Endothelial cell of umbilical vein (primary cell): ENCODE measurements around the gene SELENON. TPM values are rescaled to one million over a fixed set of nuclear protein-coding genes. Genes with fewer than 3 reads are reported as not detected.

ENCODE experiments used
- BruUV-seq: library from RNA; stranded (reverse); fragments of 400-500 nt; replicated peaks from 2 replicates; lab custom pipeline; 2021; lab: Mats Ljungman, UMichigan
- CTCF ChIA-PET: fragments of 300-600, 350-600 bp; sonication (Branson Sonifier 250); formaldehyde crosslinking; loops from one replicate; lab custom pipeline; 2021; ENCODE audit warnings: antibody characterized with exemption, inconsistent platforms; lab: Charles Lee
- POLR2A ChIA-PET: fragments of 300-600, 350-600 bp; sonication (Branson Sonifier 250); formaldehyde crosslinking; loops from one replicate; lab custom pipeline; 2021; ENCODE audit warnings: antibody characterized with exemption, inconsistent platforms; lab: Charles Lee
- DNase-seq: peaks from one replicate; pipeline ENCODE4 v3.0.0-alpha.2; 2011; ENCODE audit warnings: low read depth, low spot score
- FAIRE-seq: peaks from 2 replicates; lab custom pipeline; 2011; peaks lifted over from hg19 to GRCh38; lab: Jason Lieb, UNC
- H2AFZ ChIP-seq: 2 replicates; pipeline ENCODE4 v1.6.0; 2012; ENCODE audit warnings: low read depth, low read length, control low read depth, inconsistent platforms
- H3K27ac ChIP-seq: 2 replicates; pipeline ENCODE4 v1.5.1; 2011; ENCODE audit warnings: low read depth, mild to moderate bottlenecking, control low read depth, low read length, moderate library complexity; ENCODE audit not compliant: insufficient read depth
- H3K27me3 ChIP-seq, 2 experiments: 2 replicates each; pipeline versions ENCODE4 v1.6.0 to v1.6.1; 2011; ENCODE audit warnings: low read length in 2 of 2, mixed read lengths in 1 of 2; ENCODE audit not compliant: control insufficient read depth in 2 of 2, insufficient read depth in 2 of 2
- H3K36me3 ChIP-seq, 2 experiments: 2 replicates in 1 of 2; 3 replicates in 1 of 2; pipeline ENCODE4 v1.5.1; 2011; ENCODE audit warnings: low read length in 2 of 2, mild to moderate bottlenecking in 1 of 2, moderate library complexity in 1 of 2; ENCODE audit not compliant: control insufficient read depth in 2 of 2, insufficient read depth in 2 of 2; ENCODE audit errors: extremely low read depth in 1 of 2
- H3K4me1 ChIP-seq: 3 replicates; pipeline ENCODE4 v1.5.1; 2011; ENCODE audit warnings: mild to moderate bottlenecking, low read length; ENCODE audit not compliant: control insufficient read depth, insufficient read depth; ENCODE audit errors: extremely low read depth
- H3K4me2 ChIP-seq: 2 replicates; pipeline ENCODE4 v1.6.1; 2011; ENCODE audit warnings: low read length, control low read depth, mixed read lengths; ENCODE audit not compliant: insufficient read depth
- H3K4me3 ChIP-seq, 3 experiments: fragments of 200-600 bp in 1 of 3; sonication (generic), shearing (Covaris generic) in 1 of 3; replicated peaks in 1 of 3; 2 replicates each; pipeline ENCODE4 v1.5.1; 2011 to 2016; ENCODE audit warnings: control low read depth in 3 of 3, low read length in 3 of 3, mild to moderate bottlenecking in 2 of 3, inconsistent platforms in 1 of 3, low read depth in 1 of 3, moderate library complexity in 1 of 3; ENCODE audit not compliant: insufficient read depth in 1 of 3
- H3K79me2 ChIP-seq: 2 replicates; pipeline ENCODE4 v1.6.0; 2012; ENCODE audit warnings: low read length, inconsistent platforms; ENCODE audit not compliant: control insufficient read depth, insufficient read depth
- H3K9ac ChIP-seq: replicated peaks from 2 replicates; pipeline ENCODE3; 2011; ENCODE audit warnings: low read length, control low read depth; ENCODE audit not compliant: insufficient read depth; ENCODE audit errors: extremely low read depth
- H3K9me1 ChIP-seq: replicated peaks from 3 replicates; pipeline ENCODE4 v1.6.0; 2011; ENCODE audit warnings: mild to moderate bottlenecking, low read length; ENCODE audit not compliant: control insufficient read depth, insufficient read depth; ENCODE audit errors: extremely low read depth
- H3K9me3 ChIP-seq: replicated peaks from 2 replicates; pipeline ENCODE4 v1.5.1; 2012; ENCODE audit warnings: low read length, inconsistent platforms; ENCODE audit not compliant: control insufficient read depth, insufficient read depth
- H4K20me1 ChIP-seq: replicated peaks from 2 replicates; pipeline ENCODE3; 2011; ENCODE audit warnings: mild to moderate bottlenecking, low read length; ENCODE audit not compliant: control insufficient read depth, insufficient read depth; ENCODE audit errors: extremely low read depth
- CTCF ChIP-seq, 2 donors: IDR thresholded peaks; 1 replicate in 1 of 2; 2 replicates in 1 of 2; pipeline ENCODE4 v1.5.1; 2011; ENCODE audit warnings: low read length in 2 of 2, mild to moderate bottlenecking in 2 of 2, moderate library complexity in 2 of 2, control low read depth in 1 of 2, inconsistent platforms in 1 of 2, low read depth in 1 of 2; ENCODE audit not compliant: insufficient read depth in 1 of 2; ENCODE audit errors: extremely low read depth in 1 of 2
- EZH2 ChIP-seq: IDR thresholded peaks from 2 replicates; pipeline ENCODE4 v1.6.1; 2012; ENCODE audit warnings: borderline replicate concordance, low read depth, mild to moderate bottlenecking, moderate library complexity, low read length, inconsistent platforms; ENCODE audit not compliant: severe bottlenecking
- FOS ChIP-seq: IDR thresholded peaks from 2 replicates; pipeline ENCODE4 v1.6.1; 2011; ENCODE audit warnings: mild to moderate bottlenecking, low read length, moderate library complexity, borderline replicate concordance; ENCODE audit not compliant: insufficient read depth
- GATA2 ChIP-seq: IDR thresholded peaks from 2 replicates; pipeline ENCODE4 v1.7.0; 2011; ENCODE audit warnings: low read depth, mild to moderate bottlenecking, moderate library complexity, mixed read lengths, low read length; ENCODE audit not compliant: insufficient read length, insufficient read depth
- MAX ChIP-seq: IDR thresholded peaks from 2 replicates; pipeline ENCODE4 v1.6.1; 2011; ENCODE audit not compliant: insufficient read depth, insufficient read length
- POLR2AphosphoS5 ChIP-seq: IDR thresholded peaks from 2 replicates; pipeline ENCODE4 v1.6.1; 2012; ENCODE audit warnings: low read depth, mild to moderate bottlenecking, control low read depth, low read length, moderate library complexity; ENCODE audit not compliant: insufficient read depth
- dilution Hi-C: fragments of 300-500 bp; cut with MboI; formaldehyde crosslinking; loops from one replicate; pipeline ENCODE4 v1.15.0; 2019; ENCODE audit warnings: low sequenced_read_pairs; ENCODE audit not compliant: extremely low pct_ligation_motif_present
- intact Hi-C: fragments of 100-400 bp; cut with micrococcal nuclease; formaldehyde crosslinking; loops from one replicate; pipeline ENCODE4 v1.10.0; 2022
- polyA plus RNA-seq, 4 experiments: library from polyadenylated mRNA; depleted of rRNA in 3 of 4; stranded (reverse) in 3 of 4; unstranded in 1 of 4; fragments of >200 nt; gene quantifications; 2 replicates each; pipeline versions ENCODE4 v1.2.1 to v1.2.3, GENCODE V29; 2011 to 2012; ENCODE audit warnings: missing spikeins in 1 of 4
- total RNA-seq: library from RNA; stranded (reverse); gene quantifications from 2 replicates; pipeline ENCODE4 v1.2.3, GENCODE V29; 2021

SELENON gene
- total and polyA plus RNA-seq, 2 donors (not counting 3 experiments of a cell fraction or from before 2014, with no cell fraction given), result 117 to 182 TPM

- H3K4me3 ChIP-seq, result no peak overlapping the region
- POLR2A ChIA-PET, result no interaction called here
- dilution Hi-C loops, result no loop called here
Measured at GRCh38 chr1:25796811-25797458, 3.1 kb upstream of the SELENON start.

More at GRCh38 chr1:25796811-25797458, 3.1 kb upstream of the SELENON start:
- H4K20me1 ChIP-seq, result no peaks in the 10 kb centered on the region
- no TSS peak for BruUV-seq
- H3K79me2 ChIP-seq, result peaks cover 13% of the 10 kb centered on the region
- no peak overlapping the region for H3K27ac ChIP-seq
- no peak overlapping the region for H3K9ac ChIP-seq
- no peak overlapping the region for H3K4me2 ChIP-seq
- intact Hi-C loops, result loop anchor here (1.0 to 5.0 kb wide), 2 partner anchors 189 to 255 kb away; partner anchors contain the start of gene LDLRAP1
- H3K4me1 ChIP-seq, result peaks cover 10% of the 10 kb centered on the region
- CTCF ChIA-PET, result interaction anchor here (0.7 to 7.4 kb wide), 4 partner anchors 174 to 294 kb away, joined by 3 to 80 read pairs (median 4); no protein-coding TSS in a partner anchor
- H3K9me1 ChIP-seq, result no peaks in the 10 kb centered on the region
- FAIRE-seq, result peak; percentile 95
- no peak overlapping the region for H2AFZ ChIP-seq
- H3K36me3 ChIP-seq, result no peaks in the 10 kb centered on the region
- no peaks in the 10 kb centered on the region for H3K9me3 ChIP-seq
- H3K27me3 ChIP-seq, result peaks cover 0 to 1% of the 10 kb centered on the region in 2 experiments
- DNase-seq, result peak; percentile 73
- TF ChIP-seq POLR2AphosphoS5 (no peak), GATA2 (no peak), MAX (no peak), FOS (no peak), EZH2 (no peak), CTCF (IDR thresholded peaks at IDR 0.05; ENCODE audit: extremely low read depth in 1 of 2, insufficient read depth in 1 of 2, low read depth in 1 of 2, low read length in 2 of 2) (peak; percentile 74 to 86)
